GM21367 (cell line): Measurements from ENCODE around the gene CACNG1.

Source experiments
- ATAC-seq: cut with Tn5 transposase; IDR thresholded peaks from one replicate; pipeline ENCODE4 v1.9.1; 2021; ENCODE audit not compliant: unreplicated experiment

CACNG1 gene

GRCh38 chr17:67051155-67051538 is 6.8 kb downstream of the CACNG1 start:
- ATAC-seq = no peak

- ATAC-seq = no peak
Measured at GRCh38 chr17:67051837-67052236, 7.5 kb downstream of the CACNG1 start.

GRCh38 chr17:67052720-67053437 is 8.5 kb downstream of the CACNG1 start:
- ATAC-seq = no peak

- no peak for ATAC-seq
Measured at GRCh38 chr17:67053438-67054000, 9.2 kb downstream of the CACNG1 start.

- no peak for ATAC-seq
Measured at GRCh38 chr17:67054011-67054591, 9.7 kb downstream of the CACNG1 start.

- no peak for ATAC-seq
Measured at GRCh38 chr17:67054608-67055007, 10.3 kb downstream of the CACNG1 start.

GRCh38 chr17:67055041-67055443 is 10.7 kb downstream of the CACNG1 start:
- no peak for ATAC-seq

GRCh38 chr17:67055811-67056745 is 11.7 kb downstream of the CACNG1 start:
- ATAC-seq = no peak

GRCh38 chr17:67056746-67057490 is 12.6 kb downstream of the CACNG1 start:
- ATAC-seq = no peak

- no peak for ATAC-seq
Measured at GRCh38 chr17:67058036-67058435, 13.7 kb downstream of the CACNG1 start.

- no peak for ATAC-seq
Measured at GRCh38 chr17:67059372-67059771, 15.0 kb downstream of the CACNG1 start.

GRCh38 chr17:67063141-67063540 is 18.8 kb downstream of the CACNG1 start:
- ATAC-seq = no peak

- ATAC-seq = no peak
Measured at GRCh38 chr17:67066717-67067116, 22.4 kb downstream of the CACNG1 start.

- no peak for ATAC-seq
Measured at GRCh38 chr17:67067571-67068482, 23.5 kb downstream of the CACNG1 start.

- no peak for ATAC-seq
Measured at GRCh38 chr17:67068999-67069398, 24.6 kb downstream of the CACNG1 start.

- ATAC-seq = no peak
Measured at GRCh38 chr17:67069603-67070136, 25.3 kb downstream of the CACNG1 start.

GRCh38 chr17:67071595-67071994 is 27.2 kb downstream of the CACNG1 start:
- no peak for ATAC-seq

GRCh38 chr17:67072885-67073284 is 28.5 kb downstream of the CACNG1 start:
- ATAC-seq = no peak

- no peak for ATAC-seq
Measured at GRCh38 chr17:67074781-67075180, 30.4 kb downstream of the CACNG1 start.
